ENCODE data around the gene EIF6.

Gene EIF6

GRCh38 chr20:35295674-35296073, 11.1 kb upstream of the EIF6 start:
- no peak for FAIRE-seq
- DNase-seq (ENCODE audit: insufficient read length, low spot score), result no peak

GRCh38 chr20:35295058-35295457, 10.5 kb upstream of the EIF6 start:
- no peak for DNase-seq (ENCODE audit: insufficient read length, low spot score)
- FAIRE-seq, result no peak

- FAIRE-seq (no peak), DNase-seq (ENCODE audit: insufficient read length, low spot score) (no peak)
These were observed 9.7 kb upstream of the EIF6 start for GRCh38 chr20:35294293-35294685.

GRCh38 chr20:35293303-35294292, 9.0 kb upstream of the EIF6 start:
- DNase-seq (ENCODE audit: insufficient read length, low spot score), result no peak
- no peak for FAIRE-seq

GRCh38 chr20:35292504-35293285, 8.1 kb upstream of the EIF6 start:
- DNase-seq (ENCODE audit: insufficient read length, low spot score) (no peak), FAIRE-seq (no peak)

GRCh38 chr20:35291654-35292503, 7.3 kb upstream of the EIF6 start, which contains the start of gene FAM83C:
Gene FAM83C (minus strand): TSS chr20:35292425. CDS start chr20:35292304, 121 bp downstream.
- DNase-seq (ENCODE audit: insufficient read length, low spot score) (no peak), FAIRE-seq (no peak)

- no peak for DNase-seq (ENCODE audit: insufficient read length, low spot score)
- no peak for FAIRE-seq
These were observed 6.4 kb upstream of the EIF6 start for GRCh38 chr20:35290887-35291417.

GRCh38 chr20:35290186-35290886, 5.8 kb upstream of the EIF6 start:
- DNase-seq (ENCODE audit: insufficient read length, low spot score), result no peak
- no peak for FAIRE-seq

GRCh38 chr20:35288325-35289060, 3.9 kb upstream of the EIF6 start:
- no peak for FAIRE-seq
- DNase-seq (ENCODE audit: insufficient read length, low spot score), result no peak

GRCh38 chr20:35287509-35288324, 3.1 kb upstream of the EIF6 start:
- no peak for FAIRE-seq
- no peak for DNase-seq (ENCODE audit: insufficient read length, low spot score)

GRCh38 chr20:35286899-35287508, 2.4 kb upstream of the EIF6 start:
- FAIRE-seq (no peak), DNase-seq (ENCODE audit: insufficient read length, low spot score) (no peak)

GRCh38 chr20:35286077-35286898, 1.7 kb upstream of the EIF6 start:
- FAIRE-seq (no peak), DNase-seq (ENCODE audit: insufficient read length, low spot score) (no peak)

GRCh38 chr20:35285806-35286076, 1.2 kb upstream of the EIF6 start:
- no peak for DNase-seq (ENCODE audit: insufficient read length, low spot score)
- peak; percentile 23 for FAIRE-seq

- DNase-seq (ENCODE audit: insufficient read length, low spot score) (no peak), FAIRE-seq (no peak)
These were observed 627 bp upstream of the EIF6 start for GRCh38 chr20:35284992-35285805.

GRCh38 chr20:35283441-35284266, 918 bp downstream of the EIF6 start:
- no peak for FAIRE-seq
- no peak for DNase-seq (ENCODE audit: insufficient read length, low spot score)

All from GM19239 (cell line).